GM12878 (cell line): ENCODE results near the gene PCDHA10. TPM values are rescaled to one million over a fixed set of nuclear protein-coding genes. Genes with fewer than 3 reads are reported as not detected.

Experiments
- ATAC-seq: fragments of 200-7000 bp; cut with Tn5 transposase; 3 replicates; pipeline ENCODE4 v1.9.1; 2020; ENCODE audit warnings: mild to moderate bottlenecking, moderate library complexity
- BruUV-seq: library from RNA; stranded (reverse); fragments of 400-500 nt; replicated peaks from 2 replicates; lab custom pipeline; 2021; lab: Mats Ljungman, UMichigan
- CTCF ChIA-PET: fragments of 300-600 bp; sonication (Branson Sonifier 250); formaldehyde crosslinking; extraction: SDS; loops from one replicate; lab custom pipeline; 2021; ENCODE audit warnings: inconsistent platforms; lab: Yijun Ruan, JAX
- POLR2A ChIA-PET: fragments of 350-600 bp; formaldehyde crosslinking; extraction: SDS; loops from one replicate; lab custom pipeline; 2021; ENCODE audit warnings: inconsistent platforms; lab: Charles Lee
- RAD21 ChIA-PET: fragments of 300-600 bp; sonication (Branson Sonifier 250); formaldehyde crosslinking; loops from one replicate; lab custom pipeline; 2023; ENCODE audit warnings: antibody characterized with exemption; ENCODE audit not compliant: unreplicated experiment; lab: Charles Lee
- SMC1A ChIA-PET: fragments of 300-600 bp; sonication (Branson Sonifier 250); formaldehyde crosslinking; loops from one replicate; lab custom pipeline; 2023; ENCODE audit not compliant: unreplicated experiment, uncharacterized antibody; lab: Charles Lee
- DNase-seq: peaks from one replicate; pipeline ENCODE4 v3.0.0-alpha.2; 2011; ENCODE audit warnings: low read depth, low spot score
- FAIRE-seq: peaks from 3 replicates; lab custom pipeline; 2011; peaks lifted over from hg19 to GRCh38; lab: Jason Lieb, UNC
- H2AFZ ChIP-seq: 2 replicates; pipeline ENCODE4 v1.6.0; 2011; ENCODE audit warnings: low read depth, low read length, control low read depth; ENCODE audit not compliant: control insufficient read depth
- H3K27ac ChIP-seq: 2 replicates; pipeline ENCODE4 v1.5.1; 2011; ENCODE audit warnings: control low read depth; ENCODE audit not compliant: control insufficient read depth, insufficient read depth
- H3K27me3 ChIP-seq, 2 experiments: replicated peaks in 1 of 2; 2 replicates each; pipeline versions ENCODE4 v1.6.0 to v1.6.1; 2011; ENCODE audit warnings: low read length in 1 of 2; ENCODE audit not compliant: control insufficient read depth in 2 of 2, insufficient read depth in 2 of 2
- H3K36me3 ChIP-seq, 2 experiments: 2 replicates each; pipeline ENCODE4 v1.5.1; 2011; ENCODE audit warnings: low read length in 1 of 2; ENCODE audit not compliant: control insufficient read depth in 2 of 2, insufficient read depth in 2 of 2
- H3K4me1 ChIP-seq: 2 replicates; pipeline ENCODE4 v1.6.1; 2011; ENCODE audit warnings: mild to moderate bottlenecking, low read length, moderate library complexity, mixed read lengths; ENCODE audit not compliant: control insufficient read depth, insufficient read depth
- H3K4me2 ChIP-seq: 2 replicates; pipeline ENCODE4 v1.6.0; 2011; ENCODE audit warnings: control low read depth; ENCODE audit not compliant: control insufficient read depth, insufficient read depth
- H3K4me3 ChIP-seq: fragments of 200-600 bp; sonication (generic); 2 replicates; pipeline ENCODE4 v1.5.1; 2016
- H3K79me2 ChIP-seq: 2 replicates; pipeline ENCODE4 v1.6.0; 2011; ENCODE audit warnings: low read length; ENCODE audit not compliant: control insufficient read depth, insufficient read depth
- H3K9ac ChIP-seq: 2 replicates; pipeline ENCODE4 v1.8.0; 2011; ENCODE audit warnings: low read length, control low read depth, mixed read lengths; ENCODE audit not compliant: control insufficient read depth, insufficient read depth
- H3K9me3 ChIP-seq: replicated peaks from 3 replicates; pipeline ENCODE4 v1.5.1; 2011; ENCODE audit warnings: mild to moderate bottlenecking, low read length; ENCODE audit not compliant: control insufficient read depth, insufficient read depth
- H4K20me1 ChIP-seq: 2 replicates; pipeline ENCODE4 v1.6.0; 2011; ENCODE audit not compliant: control insufficient read depth, insufficient read depth
- DPF2 ChIP-seq: fragments of 450-650 bp; IDR thresholded peaks from 2 replicates; pipeline ENCODE4 v1.6.1; 2017; ENCODE audit warnings: mild to moderate bottlenecking
- ETV6 ChIP-seq, 2 experiments: fragments of 450-650 bp in 1 of 2; IDR thresholded peaks in 1 of 2; conservative IDR thresholded peaks in 1 of 2; 2 replicates each; pipeline ENCODE4 v1.6.1; 2014; ENCODE audit warnings: antibody characterized with exemption in 1 of 2, borderline replicate concordance in 1 of 2, low read depth in 1 of 2, mild to moderate bottlenecking in 1 of 2, moderate library complexity in 1 of 2
- NFXL1 ChIP-seq: fragments of 450-650 bp; IDR thresholded peaks from 2 replicates; pipeline ENCODE4 v1.6.1; 2017; ENCODE audit warnings: antibody characterized with exemption, mild to moderate bottlenecking, borderline replicate concordance
- PAX8 ChIP-seq: fragments of 450-650 bp; IDR thresholded peaks from 2 replicates; pipeline ENCODE4 v1.6.1; 2017; ENCODE audit warnings: mild to moderate bottlenecking, moderate library complexity
- RUNX3 ChIP-seq: IDR thresholded peaks from 2 replicates; pipeline ENCODE4 v1.6.1; 2012; ENCODE audit warnings: low read length, inconsistent platforms
- TARDBP ChIP-seq: IDR thresholded peaks from 2 replicates; pipeline ENCODE4 v1.6.1; 2016; ENCODE audit warnings: borderline replicate concordance
- TBL1XR1 ChIP-seq: IDR thresholded peaks from 2 replicates; pipeline ENCODE4 v1.6.1; 2012; ENCODE audit warnings: low read depth, low read length, improper control_type of control experiment
- YY1 ChIP-seq: IDR thresholded peaks from 2 replicates; pipeline ENCODE4 v1.6.1; 2011; ENCODE audit warnings: low read depth, mild to moderate bottlenecking, low read length
- ZNF24 ChIP-seq: fragments of 450-650 bp; IDR thresholded peaks from 2 replicates; pipeline ENCODE4 v1.6.1; 2017; ENCODE audit warnings: antibody characterized with exemption, mild to moderate bottlenecking
- WGBS: methylation state at CpG from one replicate; pipeline ENCODE4 v1.1.6; 2016; ENCODE audit warnings: low lambda C conversion rate; ENCODE audit not compliant: insufficient replicate concordance, insufficient coverage; ENCODE audit errors: missing lambda C conversion rate; 5-methylcytosine and 5-hydroxymethylcytosine counted together
- in situ Hi-C: fragments of 300-500 bp; cut with MboI; formaldehyde crosslinking; loops from 9 replicates; pipeline ENCODE4 v1.14.3; 2018; ENCODE audit warnings: mixed read lengths
- intact Hi-C: fragments of 100-400 bp; cut with micrococcal nuclease; formaldehyde crosslinking; loops from one replicate; pipeline ENCODE4 v1.14.2; 2022; ENCODE audit not compliant: unreplicated experiment
- polyA plus RNA-seq, 11 experiments: library from polyadenylated mRNA; depleted of rRNA in 4 of 11; unstranded in 6 of 11; stranded (reverse) in 5 of 11; fragments of >200 nt; fragmentation: Nextera tagmentation in 4 of 11; fragmentation: Illumina TruSeq in 1 of 11; extraction: Ambion mirVana in 4 of 11; extraction: Trizol in 1 of 11; gene quantifications; 1 replicate in 1 of 11; 2 replicates in 10 of 11; pipeline versions ENCODE4 v1.2.1 to v1.2.3, GENCODE V29; 2011 to 2016; ENCODE audit warnings: inconsistent platforms in 2 of 11, missing spikeins in 2 of 11, low read depth in 1 of 11
- total RNA-seq, 4 experiments: library from RNA; depleted of rRNA in 3 of 4; stranded (reverse); fragments of >200 nt in 3 of 4; fragmentation: Illumina TruSeq in 1 of 4; extraction: Trizol in 1 of 4; gene quantifications; 2 replicates each; pipeline versions ENCODE4 v1.2.1 to v1.2.3, GENCODE V29; 2013 to 2021
- TF ChIP-seq, protein P1 (sequence below): fragments of 450-650 bp; IDR thresholded peaks from 2 replicates; pipeline ENCODE4 v1.6.1; 2018; ENCODE audit warnings: borderline replicate concordance, mild to moderate bottlenecking; ENCODE audit not compliant: partially characterized antibody
- TF ChIP-seq, protein P2 (sequence below): IDR thresholded peaks from 2 replicates; pipeline ENCODE4 v1.6.1; 2011; ENCODE audit warnings: mild to moderate bottlenecking, low read depth, low read length, moderate library complexity; ENCODE audit not compliant: insufficient replicate concordance
- TF ChIP-seq, protein P3 (sequence below): fragments of 450-650 bp; formaldehyde crosslinking; IDR thresholded peaks from 2 replicates; pipeline ENCODE4 v1.5.0; 2022; ENCODE audit warnings: mild to moderate bottlenecking, missing genetic modification characterization
- TF ChIP-seq, protein P4 (sequence below): fragments of 450-650 bp; IDR thresholded peaks from 2 replicates; pipeline ENCODE4 v1.6.1; 2016; ENCODE audit warnings: mild to moderate bottlenecking
- TF ChIP-seq, protein P5 (sequence below): fragments of 450-650 bp; IDR thresholded peaks from 2 replicates; pipeline ENCODE4 v1.6.1; 2018; ENCODE audit warnings: mild to moderate bottlenecking, low read depth, moderate library complexity; ENCODE audit not compliant: partially characterized antibody

PCDHA10 gene
- total and polyA plus RNA-seq, 10 of the 15 experiments (the other 5 are each of a cell fraction or from before 2014, with no cell fraction given) = 0.01 to 0.06 (median 0.03) TPM; not detected in 5

DNA sequence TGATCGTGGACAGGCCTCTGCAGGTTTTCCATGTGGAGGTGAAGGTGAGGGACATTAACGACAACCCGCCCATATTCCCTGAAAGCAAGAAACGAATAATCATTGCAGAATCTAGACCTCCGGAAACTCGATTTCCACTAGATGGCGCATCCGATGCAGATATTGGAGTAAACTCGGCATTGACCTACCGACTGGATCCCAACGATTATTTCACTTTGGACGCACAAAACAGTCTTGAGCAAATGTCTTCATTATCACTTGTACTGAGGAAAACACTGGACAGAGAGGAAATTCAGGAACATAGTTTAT lies 26.8 kb downstream of the PCDHA10 start:
- Histone ChIP-seq H3K9ac (no peak overlapping the region), H3K4me1 (no peaks in the 10 kb centered on the region), H3K27ac (no peak overlapping the region), H3K9me3 (peaks cover 2% of the 10 kb centered on the region; the same call in 1 of the 3 replicates), H4K20me1 (no peaks in the 10 kb centered on the region), H2AFZ (no peak overlapping the region), H3K27me3 (no peaks in the 10 kb centered on the region), H3K4me2 (no peak overlapping the region), H3K36me3 (no peaks in the 10 kb centered on the region), H3K79me2 (no peaks in the 10 kb centered on the region), H3K4me3 (no peak overlapping the region)
- WGBS = 63% methylated on average over 12 of the region's 12 CpGs
- in situ Hi-C loops (no loop called here), intact Hi-C loops (no loop called here)
- no peak for FAIRE-seq
- CTCF ChIA-PET = no interaction called here
- DNase-seq = no peak
- no peak for ATAC-seq
- POLR2A ChIA-PET = no interaction called here
- SMC1A ChIA-PET = no interaction called here
- RAD21 ChIA-PET = no interaction called here
- no TSS peak for BruUV-seq
- TF ChIP-seq TBL1XR1 = no peak
- no peak for TF ChIP-seq YY1
- no peak for TF ChIP-seq NFXL1
- TF ChIP-seq, protein P1, sequence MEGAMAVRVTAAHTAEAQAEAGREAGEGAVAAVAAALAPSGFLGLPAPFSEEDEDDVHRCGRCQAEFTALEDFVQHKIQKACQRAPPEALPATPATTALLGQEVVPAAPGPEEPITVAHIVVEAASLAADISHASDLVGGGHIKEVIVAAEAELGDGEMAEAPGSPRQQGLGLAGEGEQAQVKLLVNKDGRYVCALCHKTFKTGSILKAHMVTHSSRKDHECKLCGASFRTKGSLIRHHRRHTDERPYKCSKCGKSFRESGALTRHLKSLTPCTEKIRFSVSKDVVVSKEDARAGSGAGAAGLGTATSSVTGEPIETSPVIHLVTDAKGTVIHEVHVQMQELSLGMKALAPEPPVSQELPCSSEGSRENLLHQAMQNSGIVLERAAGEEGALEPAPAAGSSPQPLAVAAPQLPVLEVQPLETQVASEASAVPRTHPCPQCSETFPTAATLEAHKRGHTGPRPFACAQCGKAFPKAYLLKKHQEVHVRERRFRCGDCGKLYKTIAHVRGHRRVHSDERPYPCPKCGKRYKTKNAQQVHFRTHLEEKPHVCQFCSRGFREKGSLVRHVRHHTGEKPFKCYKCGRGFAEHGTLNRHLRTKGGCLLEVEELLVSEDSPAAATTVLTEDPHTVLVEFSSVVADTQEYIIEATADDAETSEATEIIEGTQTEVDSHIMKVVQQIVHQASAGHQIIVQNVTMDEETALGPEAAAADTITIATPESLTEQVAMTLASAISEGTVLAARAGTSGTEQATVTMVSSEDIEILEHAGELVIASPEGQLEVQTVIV = no peak
- no peak for TF ChIP-seq ZNF24
- no peak for TF ChIP-seq PAX8
- TF ChIP-seq, protein P2, sequence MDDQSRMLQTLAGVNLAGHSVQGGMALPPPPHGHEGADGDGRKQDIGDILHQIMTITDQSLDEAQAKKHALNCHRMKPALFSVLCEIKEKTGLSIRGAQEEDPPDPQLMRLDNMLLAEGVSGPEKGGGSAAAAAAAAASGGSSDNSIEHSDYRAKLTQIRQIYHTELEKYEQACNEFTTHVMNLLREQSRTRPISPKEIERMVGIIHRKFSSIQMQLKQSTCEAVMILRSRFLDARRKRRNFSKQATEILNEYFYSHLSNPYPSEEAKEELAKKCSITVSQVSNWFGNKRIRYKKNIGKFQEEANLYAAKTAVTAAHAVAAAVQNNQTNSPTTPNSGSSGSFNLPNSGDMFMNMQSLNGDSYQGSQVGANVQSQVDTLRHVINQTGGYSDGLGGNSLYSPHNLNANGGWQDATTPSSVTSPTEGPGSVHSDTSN = no peak
- TF ChIP-seq RUNX3 = no peak
- TF ChIP-seq TARDBP = no peak
- TF ChIP-seq, protein P3, sequence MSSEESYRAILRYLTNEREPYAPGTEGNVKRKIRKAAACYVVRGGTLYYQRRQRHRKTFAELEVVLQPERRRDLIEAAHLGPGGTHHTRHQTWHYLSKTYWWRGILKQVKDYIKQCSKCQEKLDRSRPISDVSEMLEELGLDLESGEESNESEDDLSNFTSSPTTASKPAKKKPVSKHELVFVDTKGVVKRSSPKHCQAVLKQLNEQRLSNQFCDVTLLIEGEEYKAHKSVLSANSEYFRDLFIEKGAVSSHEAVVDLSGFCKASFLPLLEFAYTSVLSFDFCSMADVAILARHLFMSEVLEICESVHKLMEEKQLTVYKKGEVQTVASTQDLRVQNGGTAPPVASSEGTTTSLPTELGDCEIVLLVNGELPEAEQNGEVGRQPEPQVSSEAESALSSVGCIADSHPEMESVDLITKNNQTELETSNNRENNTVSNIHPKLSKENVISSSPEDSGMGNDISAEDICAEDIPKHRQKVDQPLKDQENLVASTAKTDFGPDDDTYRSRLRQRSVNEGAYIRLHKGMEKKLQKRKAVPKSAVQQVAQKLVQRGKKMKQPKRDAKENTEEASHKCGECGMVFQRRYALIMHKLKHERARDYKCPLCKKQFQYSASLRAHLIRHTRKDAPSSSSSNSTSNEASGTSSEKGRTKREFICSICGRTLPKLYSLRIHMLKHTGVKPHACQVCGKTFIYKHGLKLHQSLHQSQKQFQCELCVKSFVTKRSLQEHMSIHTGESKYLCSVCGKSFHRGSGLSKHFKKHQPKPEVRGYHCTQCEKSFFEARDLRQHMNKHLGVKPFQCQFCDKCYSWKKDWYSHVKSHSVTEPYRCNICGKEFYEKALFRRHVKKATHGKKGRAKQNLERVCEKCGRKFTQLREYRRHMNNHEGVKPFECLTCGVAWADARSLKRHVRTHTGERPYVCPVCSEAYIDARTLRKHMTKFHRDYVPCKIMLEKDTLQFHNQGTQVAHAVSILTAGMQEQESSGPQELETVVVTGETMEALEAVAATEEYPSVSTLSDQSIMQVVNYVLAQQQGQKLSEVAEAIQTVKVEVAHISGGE (CRISPR knock-in tag) = no peak
- TF ChIP-seq DPF2 = no peak
- TF ChIP-seq ETV6 (conservative IDR thresholded peaks at IDR 0.05 in 1 of 2, IDR thresholded peaks at IDR 0.05 in 1 of 2; ENCODE audit: borderline replicate concordance in 1 of 2, low read depth in 1 of 2) = no peak
- TF ChIP-seq, protein P4, sequence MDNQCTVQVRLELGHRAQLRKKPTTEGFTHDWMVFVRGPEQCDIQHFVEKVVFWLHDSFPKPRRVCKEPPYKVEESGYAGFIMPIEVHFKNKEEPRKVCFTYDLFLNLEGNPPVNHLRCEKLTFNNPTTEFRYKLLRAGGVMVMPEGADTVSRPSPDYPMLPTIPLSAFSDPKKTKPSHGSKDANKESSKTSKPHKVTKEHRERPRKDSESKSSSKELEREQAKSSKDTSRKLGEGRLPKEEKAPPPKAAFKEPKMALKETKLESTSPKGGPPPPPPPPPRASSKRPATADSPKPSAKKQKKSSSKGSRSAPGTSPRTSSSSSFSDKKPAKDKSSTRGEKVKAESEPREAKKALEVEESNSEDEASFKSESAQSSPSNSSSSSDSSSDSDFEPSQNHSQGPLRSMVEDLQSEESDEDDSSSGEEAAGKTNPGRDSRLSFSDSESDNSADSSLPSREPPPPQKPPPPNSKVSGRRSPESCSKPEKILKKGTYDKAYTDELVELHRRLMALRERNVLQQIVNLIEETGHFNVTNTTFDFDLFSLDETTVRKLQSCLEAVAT = no peak
- TF ChIP-seq, protein P5, sequence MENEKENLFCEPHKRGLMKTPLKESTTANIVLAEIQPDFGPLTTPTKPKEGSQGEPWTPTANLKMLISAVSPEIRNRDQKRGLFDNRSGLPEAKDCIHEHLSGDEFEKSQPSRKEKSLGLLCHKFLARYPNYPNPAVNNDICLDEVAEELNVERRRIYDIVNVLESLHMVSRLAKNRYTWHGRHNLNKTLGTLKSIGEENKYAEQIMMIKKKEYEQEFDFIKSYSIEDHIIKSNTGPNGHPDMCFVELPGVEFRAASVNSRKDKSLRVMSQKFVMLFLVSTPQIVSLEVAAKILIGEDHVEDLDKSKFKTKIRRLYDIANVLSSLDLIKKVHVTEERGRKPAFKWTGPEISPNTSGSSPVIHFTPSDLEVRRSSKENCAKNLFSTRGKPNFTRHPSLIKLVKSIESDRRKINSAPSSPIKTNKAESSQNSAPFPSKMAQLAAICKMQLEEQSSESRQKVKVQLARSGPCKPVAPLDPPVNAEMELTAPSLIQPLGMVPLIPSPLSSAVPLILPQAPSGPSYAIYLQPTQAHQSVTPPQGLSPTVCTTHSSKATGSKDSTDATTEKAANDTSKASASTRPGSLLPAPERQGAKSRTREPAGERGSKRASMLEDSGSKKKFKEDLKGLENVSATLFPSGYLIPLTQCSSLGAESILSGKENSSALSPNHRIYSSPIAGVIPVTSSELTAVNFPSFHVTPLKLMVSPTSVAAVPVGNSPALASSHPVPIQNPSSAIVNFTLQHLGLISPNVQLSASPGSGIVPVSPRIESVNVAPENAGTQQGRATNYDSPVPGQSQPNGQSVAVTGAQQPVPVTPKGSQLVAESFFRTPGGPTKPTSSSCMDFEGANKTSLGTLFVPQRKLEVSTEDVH = no peak
